A172 (cell line): ENCODE data around the gene KIDINS220. TPM values are rescaled to one million over a fixed set of nuclear protein-coding genes. Genes with fewer than 3 reads are reported as not detected.
A peak's percentile ranks its signal among the peaks of the same experiment; 100 is the strongest.
"Not testable (repeated sequence)": the region's sequence is repeated elsewhere in the genome, so short reads cannot be mapped to it uniquely, and the experiment has no call there.

Source experiments
- DNase-seq: peaks from one replicate; pipeline ENCODE4 v3.0.0-alpha.2; 2015; ENCODE audit warnings: low spot score
- total RNA-seq: library from RNA; depleted of rRNA; stranded (reverse); fragments of >200 nt; shearing (Covaris generic); gene quantifications from 2 replicates; pipeline ENCODE4 v1.2.3, GENCODE V29; 2014

KIDINS220 gene
- total RNA-seq, 1 experiment from 2014 or later = 54.2 TPM

DNA sequence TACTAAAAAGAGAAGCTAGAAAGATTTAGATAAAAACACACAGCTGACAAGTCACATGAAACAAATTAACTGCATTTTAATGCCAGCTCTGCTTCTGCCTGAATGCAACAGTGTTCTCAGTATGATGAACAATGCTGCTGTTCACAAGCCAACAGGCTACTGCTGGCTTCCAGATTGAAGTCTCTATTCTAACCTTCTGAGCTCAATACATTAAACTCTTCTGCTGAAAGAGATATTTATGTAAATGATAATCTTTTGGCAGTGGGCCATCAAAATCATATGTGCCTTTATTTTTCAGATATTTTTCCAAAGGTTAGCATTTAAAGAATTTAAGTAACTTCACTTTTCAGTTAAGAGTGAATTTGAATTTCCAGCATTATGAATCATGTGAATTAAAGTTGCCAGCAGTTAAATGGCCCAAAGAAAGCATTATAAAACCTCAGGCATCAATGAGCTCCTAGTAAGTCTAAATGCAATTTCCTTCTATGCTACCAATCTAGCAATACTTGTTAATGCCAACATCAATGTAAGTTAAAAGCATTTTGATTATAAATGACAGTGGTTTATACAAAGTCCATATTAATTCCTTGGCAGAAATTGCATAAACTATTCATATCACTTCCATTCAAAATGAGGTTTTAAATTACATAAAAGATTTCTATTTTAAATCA lies 83.2 kb downstream of the KIDINS220 start:
- DNase-seq = no peak

DNA sequence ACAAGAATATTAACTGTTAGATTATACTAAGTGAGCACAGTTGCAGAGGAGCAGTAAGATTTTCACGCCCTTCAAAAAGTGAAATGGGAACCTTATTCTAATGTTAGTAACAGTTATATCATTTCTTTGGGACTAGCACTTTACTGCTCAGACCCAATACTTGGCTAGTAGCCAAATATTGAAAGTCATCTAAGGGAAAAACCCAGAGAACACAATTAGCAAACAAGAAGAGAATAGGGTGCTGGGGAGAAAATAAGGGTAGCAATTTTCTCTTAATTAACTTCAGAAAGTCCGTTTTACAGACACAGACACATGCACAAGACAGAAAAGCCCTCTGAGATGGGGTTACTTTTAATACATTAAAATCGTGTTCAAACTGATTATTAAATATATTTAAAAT lies 83.8 kb downstream of the KIDINS220 start:
- no peak for DNase-seq

GRCh38 chr2:8752385-8752784 lies 85.0 kb downstream of the KIDINS220 start:
- no peak for DNase-seq

DNA sequence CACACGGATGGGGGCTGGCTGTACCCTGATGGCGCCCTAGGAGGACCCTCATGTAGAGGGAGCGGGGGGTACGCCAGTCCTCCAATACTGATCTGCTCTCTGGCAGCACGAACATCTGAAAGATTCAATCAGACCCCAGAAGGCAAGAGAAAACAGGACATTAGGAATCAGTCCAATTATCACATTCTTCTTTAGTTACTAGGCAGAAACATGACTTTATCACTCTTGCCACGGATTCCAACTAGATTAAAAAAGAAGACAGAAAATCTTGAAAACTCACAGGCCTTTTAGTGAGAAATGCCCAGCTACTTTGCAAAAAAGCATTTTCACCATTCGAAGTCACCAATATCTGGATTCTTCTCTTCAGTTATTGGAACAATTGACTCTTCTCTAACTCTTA lies 87.2 kb downstream of the KIDINS220 start:
- DNase-seq = no peak

- no peak for DNase-seq
These were observed 94.2 kb downstream of the KIDINS220 start for GRCh38 chr2:8743261-8743660.

GRCh38 chr2:8740136-8740535 lies 97.3 kb downstream of the KIDINS220 start:
- no peak for DNase-seq

DNA sequence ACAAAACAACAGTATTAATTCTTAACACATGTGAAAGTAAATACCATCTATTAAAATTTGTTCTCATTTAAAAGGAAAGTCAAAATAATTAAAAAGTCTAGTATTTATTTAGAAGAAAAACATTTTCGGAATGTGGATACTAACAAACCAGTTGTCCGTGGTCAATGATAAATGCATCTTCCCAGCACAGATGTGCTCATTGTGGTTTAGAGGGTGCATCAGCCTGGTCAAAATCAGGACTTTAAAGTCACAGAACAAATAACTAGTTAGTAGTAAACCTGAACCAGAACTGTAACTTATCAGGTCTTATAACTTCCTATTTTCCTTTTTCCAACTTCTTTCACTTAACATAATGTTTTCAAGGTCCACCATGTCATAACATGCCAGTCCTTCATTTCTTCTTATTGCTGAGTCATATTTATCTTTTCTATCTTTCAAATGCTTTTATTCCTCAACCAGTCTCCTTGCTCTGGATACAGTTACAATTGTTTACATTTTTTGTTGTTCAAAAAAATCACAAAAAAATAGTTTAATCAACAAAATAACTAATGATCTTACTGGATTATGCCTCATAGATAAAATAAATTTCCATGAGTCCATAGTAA lies 99.7 kb downstream of the KIDINS220 start:
- peak; percentile 7 for DNase-seq

DNA sequence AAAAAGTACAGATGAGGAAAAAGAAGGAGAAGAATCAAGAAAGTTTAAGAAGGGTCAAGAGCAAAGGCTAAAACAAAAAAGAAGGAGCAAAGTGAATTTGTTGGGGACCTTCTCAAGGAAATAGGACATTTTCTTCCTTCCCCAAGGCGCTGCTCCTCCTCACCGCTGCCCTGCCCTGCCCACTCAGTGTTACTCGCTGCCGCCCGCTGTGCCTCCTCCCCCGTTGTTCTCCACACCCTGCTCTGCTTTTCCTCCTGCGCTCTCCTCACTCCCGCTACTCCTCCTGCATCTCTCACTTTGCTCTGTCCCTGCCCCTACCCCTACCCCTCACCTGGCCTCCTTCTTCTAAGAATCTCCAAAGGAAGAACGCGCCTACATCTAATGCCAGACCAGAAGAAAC lies 104.8 kb downstream of the KIDINS220 start:
- DNase-seq = no peak

- DNase-seq = peak; percentile 30
These were observed 107.5 kb downstream of the KIDINS220 start for GRCh38 chr2:8729939-8730338.

GRCh38 chr2:8729101-8729500 lies 108.3 kb downstream of the KIDINS220 start:
- not testable (repeated sequence) for DNase-seq

GRCh38 chr2:8728305-8729015 lies 109.0 kb downstream of the KIDINS220 start:
- DNase-seq = no peak

GRCh38 chr2:8725838-8726237 lies 111.6 kb downstream of the KIDINS220 start:
- no peak for DNase-seq

DNA sequence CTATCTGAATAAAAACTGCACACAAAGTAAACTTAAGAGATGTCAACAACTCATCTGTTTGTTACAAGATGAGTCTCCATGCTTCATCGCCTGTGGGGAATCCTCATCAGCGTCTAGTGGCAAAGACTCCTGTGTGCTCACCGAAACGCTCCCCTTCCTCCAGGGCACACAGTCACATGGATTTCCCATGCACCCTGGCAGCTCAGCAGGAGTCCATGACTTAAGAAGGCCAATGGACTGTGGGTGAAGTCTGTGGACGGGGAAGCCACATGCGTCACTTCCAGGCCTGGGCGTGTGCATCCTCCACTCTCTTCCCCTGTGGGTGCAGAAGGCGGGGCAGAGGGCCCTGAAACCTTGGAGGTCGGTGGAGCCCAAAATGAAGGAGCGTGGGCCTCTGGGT lies 114.4 kb downstream of the KIDINS220 start:
- no peak for DNase-seq

DNA sequence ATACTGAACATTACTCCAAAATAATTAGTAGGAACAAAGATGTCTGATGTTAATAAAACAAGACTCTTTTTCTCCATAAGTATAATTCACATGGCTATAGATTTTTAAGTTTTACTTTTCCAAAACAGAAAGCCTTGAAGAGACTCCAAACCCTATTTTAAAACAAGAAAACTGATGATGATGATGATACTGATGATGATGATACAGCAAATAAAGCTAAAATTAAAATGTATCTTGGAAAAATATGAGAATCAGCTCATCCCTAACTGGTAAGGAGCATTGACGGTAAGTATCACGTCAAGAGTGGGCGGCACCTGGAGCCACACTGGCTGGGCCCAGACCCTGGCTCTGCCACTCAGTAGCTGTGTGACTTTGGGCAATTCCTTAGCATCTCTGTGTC lies 116.0 kb downstream of the KIDINS220 start:
- no peak for DNase-seq

DNA sequence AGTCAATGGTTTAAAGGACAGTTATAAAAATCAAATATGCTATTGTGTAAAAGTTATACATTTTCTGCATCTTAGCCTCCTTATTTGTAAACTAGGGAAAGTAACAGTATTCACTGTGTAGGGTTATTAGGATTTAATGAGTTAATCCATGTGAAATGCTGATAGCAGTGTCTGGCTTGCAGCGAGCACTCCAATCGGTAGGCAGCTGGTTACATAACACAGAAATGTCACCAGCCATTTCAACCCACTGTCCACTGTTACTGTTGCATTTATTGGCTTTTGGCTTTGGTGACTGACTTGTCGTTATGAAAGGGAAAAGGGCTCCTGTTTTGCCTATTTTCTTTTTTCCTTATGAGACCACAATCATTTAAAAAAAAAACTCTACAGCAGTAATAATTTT lies 116.7 kb downstream of the KIDINS220 start:
- DNase-seq = no peak

GRCh38 chr2:8719528-8719927 lies 117.9 kb downstream of the KIDINS220 start:
- DNase-seq = no peak

- no peak for DNase-seq
These were observed 122.4 kb downstream of the KIDINS220 start for GRCh38 chr2:8714971-8715370.

GRCh38 chr2:8714283-8714682 lies 123.1 kb downstream of the KIDINS220 start:
- no peak for DNase-seq

- DNase-seq = no peak
These were observed 126.5 kb downstream of the KIDINS220 start for GRCh38 chr2:8710951-8711350.

GRCh38 chr2:8709611-8710010 lies 127.8 kb downstream of the KIDINS220 start:
- DNase-seq = no peak

- DNase-seq = no peak
These were observed 132.5 kb downstream of the KIDINS220 start for GRCh38 chr2:8704906-8705305.

DNA sequence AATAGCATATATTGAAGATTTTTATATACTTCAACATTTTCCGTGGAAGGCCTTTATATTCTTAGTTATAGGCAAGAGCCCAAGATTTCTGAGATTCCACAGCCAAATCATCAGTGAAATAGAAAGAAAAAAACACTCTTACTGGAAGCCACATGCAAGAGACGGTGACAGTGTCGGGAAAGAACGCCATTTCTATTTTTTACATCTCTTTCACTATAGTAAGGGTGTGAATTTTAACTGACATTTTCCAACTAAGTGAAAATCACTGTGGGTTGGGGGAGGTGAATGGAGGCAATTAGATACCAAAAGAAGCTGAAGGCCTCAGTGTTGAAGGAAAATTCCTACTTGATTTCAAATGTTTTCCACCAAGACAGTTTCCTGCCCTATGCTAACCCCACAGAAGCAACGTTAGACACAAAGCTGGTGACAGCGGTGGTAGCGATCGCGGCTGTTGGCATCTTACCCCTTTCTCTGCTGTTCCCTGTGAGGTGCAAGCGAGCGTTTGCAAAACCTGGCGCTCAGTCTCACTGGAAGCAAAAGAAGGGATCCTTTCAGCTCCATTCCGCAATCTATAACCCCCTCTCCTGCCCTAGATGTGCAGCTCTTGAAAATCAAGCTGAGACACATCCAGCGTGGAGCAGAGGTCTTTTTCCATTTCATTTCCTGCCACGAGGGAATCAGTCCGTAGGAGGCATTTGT lies 135.6 kb downstream of the KIDINS220 start:
- no peak for DNase-seq

GRCh38 chr2:8699839-8700238 lies 137.6 kb downstream of the KIDINS220 start:
- DNase-seq = no peak
